Vagina (tissue), 2 donors: ENCODE data around the gene DCBLD2.

Experiments
- CTCF ChIP-seq, 3 experiments: fragments of 450-650 bp in 2 of 3; fragments of 200-600 bp in 1 of 3; sonication (generic) in 1 of 3; IDR thresholded peaks; one replicate each; pipeline ENCODE4 v1.5.1; 2017 to 2019; ENCODE audit warnings: antibody characterized with exemption in 3 of 3, mild to moderate bottlenecking in 2 of 3, moderate library complexity in 2 of 3
- POLR2A ChIP-seq, 2 donors: fragments of 450-650 bp; IDR thresholded peaks; one replicate each; pipeline ENCODE4 v1.6.1; 2017; ENCODE audit warnings: antibody characterized with exemption in 2 of 2, mild to moderate bottlenecking in 2 of 2, moderate library complexity in 2 of 2
- POLR2AphosphoS5 ChIP-seq, 2 donors: sonication (generic); formaldehyde crosslinking; IDR thresholded peaks; one replicate each; pipeline ENCODE4 v1.9.0; 2017; ENCODE audit warnings: antibody characterized with exemption in 2 of 2, mild to moderate bottlenecking in 2 of 2, low read depth in 1 of 2; ENCODE audit not compliant: insufficient read depth in 1 of 2

DNA sequence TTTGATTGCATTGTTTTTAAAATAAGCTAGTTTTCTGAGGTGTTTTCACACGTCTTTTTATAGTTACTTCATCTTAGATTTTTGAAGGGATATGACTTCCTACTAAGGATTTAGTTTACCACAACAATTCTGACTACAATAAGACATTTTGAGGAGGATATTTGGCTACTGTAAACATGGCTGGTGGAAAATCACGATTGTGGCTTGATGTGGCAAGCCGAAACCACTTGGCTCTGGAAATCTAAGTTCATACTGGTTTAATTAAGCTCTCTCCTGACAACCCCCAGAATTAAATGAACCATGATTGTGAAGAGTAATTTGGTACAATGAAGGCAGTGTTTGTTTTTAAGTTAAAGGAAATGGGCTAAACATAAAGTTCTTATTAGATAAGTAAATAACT lies 107.5 kb downstream of the DCBLD2 start:
- TF ChIP-seq POLR2A (IDR thresholded peaks at IDR 0.05) = no peak
- no peak for TF ChIP-seq CTCF (IDR thresholded peaks at IDR 0.05)
- no peak for TF ChIP-seq POLR2AphosphoS5 (IDR thresholded peaks at IDR 0.05; ENCODE audit: insufficient read depth in 1 of 2, low read depth in 1 of 2)
